ENCODE data around the gene CEP89. TPM values are rescaled to one million over a fixed set of nuclear protein-coding genes. Genes with fewer than 3 reads are reported as not detected.

Gene CEP89
- polyA plus RNA-seq, 1 donor (not counting 4 experiments of a cell fraction or from before 2014, with no cell fraction given) = 11.2 TPM

DNA sequence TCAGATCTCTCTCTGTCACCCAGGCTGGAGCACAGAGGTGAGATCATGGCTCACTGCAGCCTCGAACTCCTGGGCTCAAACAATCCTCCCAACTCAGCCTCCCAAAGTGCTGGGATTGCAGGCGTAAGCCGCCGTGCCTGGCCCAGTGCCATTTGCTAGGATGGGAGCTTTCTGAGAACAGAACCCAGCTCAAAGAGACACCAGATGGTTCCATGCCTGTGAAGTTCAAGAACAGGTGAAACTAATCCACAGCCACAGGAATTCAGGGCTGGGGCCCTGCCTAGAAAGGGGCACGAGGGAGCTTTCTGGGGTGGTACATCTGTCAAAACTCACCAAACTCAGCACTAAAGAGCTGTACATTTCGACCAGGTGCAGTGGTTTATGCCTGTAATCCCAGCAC lies 106.4 kb downstream of the CEP89 start:
- no peaks in the 10 kb centered on the region for H3K9me1 ChIP-seq (ENCODE audit: control insufficient read depth, extremely low read depth, insufficient read depth, low read length)
- dilution Hi-C loops (cut with MboI; ENCODE audit: extremely low pct_ligation_motif_present, low sequenced_read_pairs) = no loop called here
- H3K36me3 ChIP-seq (ENCODE audit: control insufficient read depth in 2 of 2, extremely low read depth in 1 of 2, insufficient read depth in 2 of 2, low read length in 2 of 2) = no peaks in the 10 kb centered on the region
- no peak overlapping the region for H3K4me2 ChIP-seq (ENCODE audit: control insufficient read depth, extremely low read depth, insufficient read depth, low read depth, low read length)
- no peak overlapping the region for H3K27ac ChIP-seq (ENCODE audit: control insufficient read depth, insufficient read depth, low read length)
- no peak for DNase-seq (ENCODE audit: low read depth, low spot score)
- no peaks in the 10 kb centered on the region for H4K20me1 ChIP-seq (ENCODE audit: control insufficient read depth, extremely low read depth, insufficient read depth, low read length)
- no peak overlapping the region for H3K9ac ChIP-seq (ENCODE audit: control insufficient read depth, extremely low read depth, insufficient read depth, low read length)
- no peaks in the 10 kb centered on the region for H3K79me2 ChIP-seq (ENCODE audit: control insufficient read depth, insufficient read depth, low read length)
- no peak overlapping the region for H3K4me3 ChIP-seq (ENCODE audit: control insufficient read depth in 2 of 3, extremely low read depth in 1 of 3, insufficient read depth in 2 of 3, low read depth in 1 of 3, low read length in 3 of 3)
- no peaks in the 10 kb centered on the region for H3K27me3 ChIP-seq (ENCODE audit: control insufficient read depth, extremely low read depth, insufficient read depth, low read length)
- FAIRE-seq = no peak
- H2AFZ ChIP-seq (ENCODE audit: control insufficient read depth, low read length) = no peak overlapping the region
- H3K9me3 ChIP-seq (ENCODE audit: control insufficient read depth, low read depth, low read length) = no peaks in the 10 kb centered on the region
- TF ChIP-seq EZH2 (IDR thresholded peaks at IDR 0.05; ENCODE audit: low read length) = no peak
- TF ChIP-seq, protein P1, sequence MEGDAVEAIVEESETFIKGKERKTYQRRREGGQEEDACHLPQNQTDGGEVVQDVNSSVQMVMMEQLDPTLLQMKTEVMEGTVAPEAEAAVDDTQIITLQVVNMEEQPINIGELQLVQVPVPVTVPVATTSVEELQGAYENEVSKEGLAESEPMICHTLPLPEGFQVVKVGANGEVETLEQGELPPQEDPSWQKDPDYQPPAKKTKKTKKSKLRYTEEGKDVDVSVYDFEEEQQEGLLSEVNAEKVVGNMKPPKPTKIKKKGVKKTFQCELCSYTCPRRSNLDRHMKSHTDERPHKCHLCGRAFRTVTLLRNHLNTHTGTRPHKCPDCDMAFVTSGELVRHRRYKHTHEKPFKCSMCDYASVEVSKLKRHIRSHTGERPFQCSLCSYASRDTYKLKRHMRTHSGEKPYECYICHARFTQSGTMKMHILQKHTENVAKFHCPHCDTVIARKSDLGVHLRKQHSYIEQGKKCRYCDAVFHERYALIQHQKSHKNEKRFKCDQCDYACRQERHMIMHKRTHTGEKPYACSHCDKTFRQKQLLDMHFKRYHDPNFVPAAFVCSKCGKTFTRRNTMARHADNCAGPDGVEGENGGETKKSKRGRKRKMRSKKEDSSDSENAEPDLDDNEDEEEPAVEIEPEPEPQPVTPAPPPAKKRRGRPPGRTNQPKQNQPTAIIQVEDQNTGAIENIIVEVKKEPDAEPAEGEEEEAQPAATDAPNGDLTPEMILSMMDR (optimal IDR thresholded peaks at IDR 0.05 in 1 of 3, IDR thresholded peaks at IDR 0.05 in 1 of 3, conservative IDR thresholded peaks at IDR 0.05 in 1 of 3; ENCODE audit: extremely low read depth in 1 of 3, insufficient read depth in 2 of 3, low read length in 3 of 3) = no peak
- no peaks in the 10 kb centered on the region for H3K4me1 ChIP-seq (ENCODE audit: control insufficient read depth, extremely low read depth, insufficient read depth, low read length)

DNA sequence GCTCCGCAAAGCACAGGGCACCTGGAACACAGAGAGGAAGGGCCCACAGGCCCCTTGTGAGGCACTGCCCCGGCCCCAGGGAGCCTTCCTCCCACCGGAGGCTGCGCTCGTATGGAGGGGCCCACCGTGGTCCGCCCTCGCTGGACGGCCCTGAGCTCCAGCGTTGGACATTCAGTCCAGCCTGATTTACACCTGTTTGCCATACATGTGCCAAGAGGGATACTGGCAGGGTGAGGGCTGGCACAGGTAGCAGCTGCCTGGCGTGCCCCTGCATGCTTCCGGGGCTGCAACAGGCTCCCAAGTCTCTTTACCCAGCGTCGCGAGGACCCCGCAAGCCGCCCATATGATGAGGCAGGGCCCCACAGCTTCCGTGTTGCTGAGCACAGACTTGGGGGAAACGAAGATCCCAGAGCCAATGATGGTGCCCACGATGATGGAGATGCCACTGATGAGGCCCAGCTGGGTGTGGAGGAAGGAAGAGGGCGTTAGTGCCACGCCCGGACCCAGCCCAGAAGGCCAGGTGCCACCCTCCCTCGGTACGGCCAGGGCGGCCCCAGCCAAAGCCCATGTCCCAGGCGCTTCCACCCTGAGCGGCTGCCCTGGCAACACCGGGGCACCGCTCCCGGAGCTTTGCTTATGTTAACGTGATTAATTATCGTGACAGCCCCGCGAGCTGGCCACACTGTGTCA lies 107.3 kb downstream of the CEP89 start:
- H4K20me1 ChIP-seq (ENCODE audit: control insufficient read depth, extremely low read depth, insufficient read depth, low read length) = no peaks in the 10 kb centered on the region
- H3K4me1 ChIP-seq (ENCODE audit: control insufficient read depth, extremely low read depth, insufficient read depth, low read length) = no peaks in the 10 kb centered on the region
- no peak overlapping the region for H3K4me2 ChIP-seq (ENCODE audit: control insufficient read depth, extremely low read depth, insufficient read depth, low read depth, low read length)
- no peak overlapping the region for H3K9ac ChIP-seq (ENCODE audit: control insufficient read depth, extremely low read depth, insufficient read depth, low read length)
- DNase-seq (ENCODE audit: low read depth, low spot score) = no peak
- H3K79me2 ChIP-seq (ENCODE audit: control insufficient read depth, insufficient read depth, low read length) = no peaks in the 10 kb centered on the region
- FAIRE-seq = no peak
- H3K4me3 ChIP-seq (ENCODE audit: control insufficient read depth in 2 of 3, extremely low read depth in 1 of 3, insufficient read depth in 2 of 3, low read depth in 1 of 3, low read length in 3 of 3) = no peak overlapping the region
- dilution Hi-C loops (cut with MboI; ENCODE audit: extremely low pct_ligation_motif_present, low sequenced_read_pairs) = no loop called here
- no peaks in the 10 kb centered on the region for H3K9me3 ChIP-seq (ENCODE audit: control insufficient read depth, low read depth, low read length)
- H3K36me3 ChIP-seq (ENCODE audit: control insufficient read depth in 2 of 2, extremely low read depth in 1 of 2, insufficient read depth in 2 of 2, low read length in 2 of 2) = no peaks in the 10 kb centered on the region
- H2AFZ ChIP-seq (ENCODE audit: control insufficient read depth, low read length) = no peak overlapping the region
- H3K27me3 ChIP-seq (ENCODE audit: control insufficient read depth, extremely low read depth, insufficient read depth, low read length) = no peaks in the 10 kb centered on the region
- H3K9me1 ChIP-seq (ENCODE audit: control insufficient read depth, extremely low read depth, insufficient read depth, low read length) = no peaks in the 10 kb centered on the region
- H3K27ac ChIP-seq (ENCODE audit: control insufficient read depth, insufficient read depth, low read length) = no peak overlapping the region
- no peak for TF ChIP-seq EZH2 (IDR thresholded peaks at IDR 0.05; ENCODE audit: low read length)
- TF ChIP-seq, protein P1 (optimal IDR thresholded peaks at IDR 0.05 in 1 of 3, IDR thresholded peaks at IDR 0.05 in 1 of 3, conservative IDR thresholded peaks at IDR 0.05 in 1 of 3; ENCODE audit: extremely low read depth in 1 of 3, insufficient read depth in 2 of 3, low read length in 3 of 3) = no peak
